ENCODE data around the gene FUT9.

Gene FUT9

DNA sequence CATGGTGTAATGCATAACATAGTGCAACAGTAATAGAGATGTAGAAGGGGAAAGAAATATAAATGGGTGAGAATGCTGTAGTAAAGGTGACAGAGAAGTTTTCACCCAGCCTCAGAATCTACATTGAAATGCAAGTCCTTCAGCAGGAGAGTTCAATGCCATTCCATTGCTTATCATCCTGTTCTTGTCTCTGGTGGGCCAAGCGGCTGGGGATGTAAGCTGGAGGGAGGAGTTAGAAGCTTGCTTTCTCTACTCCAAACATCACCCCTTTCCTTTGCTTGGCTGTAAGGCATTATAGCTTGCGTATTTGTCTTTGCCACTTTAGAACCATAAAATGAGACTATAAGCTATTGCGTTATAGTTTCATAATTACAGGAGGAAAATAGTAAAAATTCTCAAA, 2.2 kb upstream of the FUT9 start:
- no peak for DNase-seq (ENCODE audit: low read depth)
- H3K4me3 ChIP-seq (ENCODE audit: low read depth, low read length), result no peak overlapping the region
- TF ChIP-seq, protein P1, sequence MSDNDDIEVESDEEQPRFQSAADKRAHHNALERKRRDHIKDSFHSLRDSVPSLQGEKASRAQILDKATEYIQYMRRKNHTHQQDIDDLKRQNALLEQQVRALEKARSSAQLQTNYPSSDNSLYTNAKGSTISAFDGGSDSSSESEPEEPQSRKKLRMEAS (IDR thresholded peaks at IDR 0.05; ENCODE audit: low read depth, low read length), result no peak
- no peak for TF ChIP-seq CTCF (IDR thresholded peaks at IDR 0.05; ENCODE audit: low read depth, low read length)
- TF ChIP-seq MYC (IDR thresholded peaks at IDR 0.05; ENCODE audit: low read depth, low read length), result no peak
- no peak for TF ChIP-seq POLR2A (IDR thresholded peaks at IDR 0.05; ENCODE audit: extremely low read depth, insufficient read length)

- TF ChIP-seq, protein P1 (IDR thresholded peaks at IDR 0.05; ENCODE audit: low read depth, low read length), result no peak
- no peak for TF ChIP-seq POLR2A (IDR thresholded peaks at IDR 0.05; ENCODE audit: extremely low read depth, insufficient read length)
- TF ChIP-seq CTCF (IDR thresholded peaks at IDR 0.05; ENCODE audit: low read depth, low read length), result no peak
- TF ChIP-seq MYC (IDR thresholded peaks at IDR 0.05; ENCODE audit: low read depth, low read length), result no peak
- no peak for DNase-seq (ENCODE audit: low read depth)
- H3K4me3 ChIP-seq (ENCODE audit: low read depth, low read length), result no peak overlapping the region
These were observed 792 bp upstream of the FUT9 start for GRCh38 chr6:96014846-96015517.

- TF ChIP-seq CTCF (IDR thresholded peaks at IDR 0.05; ENCODE audit: low read depth, low read length) (no peak), MYC (IDR thresholded peaks at IDR 0.05; ENCODE audit: low read depth, low read length) (no peak), POLR2A (IDR thresholded peaks at IDR 0.05; ENCODE audit: extremely low read depth, insufficient read length) (no peak)
- TF ChIP-seq, protein P1 (IDR thresholded peaks at IDR 0.05; ENCODE audit: low read depth, low read length), result no peak
- no peak for DNase-seq (ENCODE audit: low read depth)
- no peak overlapping the region for H3K4me3 ChIP-seq (ENCODE audit: low read depth, low read length)
These were observed 728 bp downstream of the FUT9 start for GRCh38 chr6:96016334-96017069.

DNA sequence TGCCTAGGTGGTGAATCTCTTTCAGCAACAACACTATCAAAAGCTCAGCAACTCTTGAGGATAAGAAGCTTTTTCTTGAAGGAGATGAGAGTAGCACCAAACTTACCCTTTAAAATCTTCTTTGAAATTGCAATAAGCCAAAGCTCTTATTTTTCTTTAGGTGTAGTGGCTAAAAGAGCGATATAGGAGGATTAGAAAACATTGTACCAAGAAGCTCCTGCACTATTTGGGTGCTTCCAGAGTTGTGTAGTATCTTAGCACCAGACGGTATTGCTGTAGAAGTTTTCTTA, 1.2 kb downstream of the FUT9 start:
- DNase-seq (ENCODE audit: low read depth), result no peak
- TF ChIP-seq, protein P1 (IDR thresholded peaks at IDR 0.05; ENCODE audit: low read depth, low read length), result no peak
- TF ChIP-seq POLR2A (IDR thresholded peaks at IDR 0.05; ENCODE audit: extremely low read depth, insufficient read length), result no peak
- no peak for TF ChIP-seq MYC (IDR thresholded peaks at IDR 0.05; ENCODE audit: low read depth, low read length)
- H3K4me3 ChIP-seq (ENCODE audit: low read depth, low read length), result no peak overlapping the region

DNA sequence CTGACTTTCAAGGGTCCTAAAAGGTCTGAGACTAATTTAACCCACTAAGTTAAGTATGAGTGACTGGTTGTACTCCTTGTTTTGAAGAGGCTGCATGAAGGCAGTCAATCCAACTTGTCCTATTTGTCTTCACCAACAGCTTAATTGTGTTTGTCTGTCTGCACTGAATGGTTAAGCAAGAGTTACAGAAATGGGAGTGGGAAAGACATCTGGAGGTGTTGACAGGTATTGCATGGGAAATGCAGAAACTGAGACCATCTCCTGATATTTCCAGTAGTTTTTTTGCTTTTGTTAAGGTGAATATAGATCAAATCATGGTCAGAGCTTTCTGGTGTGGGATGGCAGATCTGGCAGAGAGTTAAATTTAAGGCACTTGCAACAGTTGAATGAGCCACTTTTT, 6.5 kb downstream of the FUT9 start:
- no peak overlapping the region for H3K4me3 ChIP-seq (ENCODE audit: low read depth, low read length)
- no peak for DNase-seq (ENCODE audit: low read depth)
- TF ChIP-seq, protein P1 (IDR thresholded peaks at IDR 0.05; ENCODE audit: low read depth, low read length), result no peak
- TF ChIP-seq CTCF (IDR thresholded peaks at IDR 0.05; ENCODE audit: low read depth, low read length), result no peak

- TF ChIP-seq MYC (IDR thresholded peaks at IDR 0.05; ENCODE audit: low read depth, low read length) (no peak), CTCF (IDR thresholded peaks at IDR 0.05; ENCODE audit: low read depth, low read length) (no peak), POLR2A (IDR thresholded peaks at IDR 0.05; ENCODE audit: extremely low read depth, insufficient read length) (no peak)
- TF ChIP-seq, protein P1 (IDR thresholded peaks at IDR 0.05; ENCODE audit: low read depth, low read length), result no peak
- DNase-seq (ENCODE audit: low read depth), result no peak
- H3K4me3 ChIP-seq (ENCODE audit: low read depth, low read length), result no peak overlapping the region
These were observed 16.9 kb downstream of the FUT9 start for GRCh38 chr6:96032661-96033060.
